Measurements from ENCODE around the gene FOXN3.

DNA sequence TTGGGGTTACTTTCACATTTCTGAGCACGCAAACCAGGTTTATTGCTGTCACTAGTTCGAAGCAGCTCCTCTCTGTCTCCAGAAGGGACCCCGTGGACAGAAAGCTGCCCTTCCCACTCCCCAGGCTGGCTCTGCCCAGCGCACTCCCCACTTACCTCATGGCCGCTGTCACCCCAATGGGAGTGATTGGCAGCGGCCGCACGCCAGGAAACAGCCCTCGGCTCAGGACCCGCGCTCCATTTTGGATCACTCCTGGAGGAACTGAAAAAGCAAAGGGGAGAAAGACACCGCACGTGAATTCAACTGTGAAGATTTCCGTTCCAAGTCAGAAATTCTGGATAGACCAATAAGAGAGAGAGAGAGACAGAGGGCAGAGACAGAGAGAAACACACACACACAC is 236.5 kb downstream of the FOXN3 start:
- TF ChIP-seq, protein P1, sequence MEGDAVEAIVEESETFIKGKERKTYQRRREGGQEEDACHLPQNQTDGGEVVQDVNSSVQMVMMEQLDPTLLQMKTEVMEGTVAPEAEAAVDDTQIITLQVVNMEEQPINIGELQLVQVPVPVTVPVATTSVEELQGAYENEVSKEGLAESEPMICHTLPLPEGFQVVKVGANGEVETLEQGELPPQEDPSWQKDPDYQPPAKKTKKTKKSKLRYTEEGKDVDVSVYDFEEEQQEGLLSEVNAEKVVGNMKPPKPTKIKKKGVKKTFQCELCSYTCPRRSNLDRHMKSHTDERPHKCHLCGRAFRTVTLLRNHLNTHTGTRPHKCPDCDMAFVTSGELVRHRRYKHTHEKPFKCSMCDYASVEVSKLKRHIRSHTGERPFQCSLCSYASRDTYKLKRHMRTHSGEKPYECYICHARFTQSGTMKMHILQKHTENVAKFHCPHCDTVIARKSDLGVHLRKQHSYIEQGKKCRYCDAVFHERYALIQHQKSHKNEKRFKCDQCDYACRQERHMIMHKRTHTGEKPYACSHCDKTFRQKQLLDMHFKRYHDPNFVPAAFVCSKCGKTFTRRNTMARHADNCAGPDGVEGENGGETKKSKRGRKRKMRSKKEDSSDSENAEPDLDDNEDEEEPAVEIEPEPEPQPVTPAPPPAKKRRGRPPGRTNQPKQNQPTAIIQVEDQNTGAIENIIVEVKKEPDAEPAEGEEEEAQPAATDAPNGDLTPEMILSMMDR (IDR thresholded peaks at IDR 0.05) = no peak
- no peak for TF ChIP-seq POLR2A (IDR thresholded peaks at IDR 0.05)

Measured in lower leg skin (tissue), 3 donors.